ENCODE results near the gene CSNK2A2. TPM values are rescaled to one million over a fixed set of nuclear protein-coding genes. Genes with fewer than 3 reads are reported as not detected.

CSNK2A2 gene
- total and polyA plus RNA-seq, 2 of the 8 experiments (the other 6 are each of a cell fraction or from before 2014, with no cell fraction given), result 37.9 to 128 TPM

GRCh38 chr16:58148099-58148498 lies 49.8 kb downstream of the CSNK2A2 start:
- no peak overlapping the region for H3K9ac ChIP-seq (replicated peaks in 1 of 4; ENCODE audit: extremely low read depth in 1 of 4, low read depth in 3 of 4, low read length in 3 of 4)
- CTCF ChIA-PET (ENCODE audit: partially characterized antibody), result interaction anchor here (0.7 kb wide), 1 partner anchor 52 kb away, joined by 4 read pairs; no protein-coding TSS in a partner anchor
- H4K20me1 ChIP-seq (replicated peaks in 1 of 2; ENCODE audit: control insufficient read depth in 1 of 2, insufficient read depth in 2 of 2, low read length in 2 of 2), result no peaks in the 10 kb centered on the region
- no peak overlapping the region for H2BK5ac ChIP-seq (ENCODE audit: low read depth, low read length)
- no peak overlapping the region for H2BK120ac ChIP-seq (replicated peaks; ENCODE audit: low read depth, low read length)
- no peaks in the 10 kb centered on the region for H3K9me3 ChIP-seq (ENCODE audit: insufficient read depth in 2 of 2, low read depth in 1 of 2, low read length in 1 of 2)
- no peak overlapping the region for H3K14ac ChIP-seq (ENCODE audit: insufficient read length)
- no peak overlapping the region for H2BK12ac ChIP-seq (ENCODE audit: low read depth, low read length)
- POLR2A ChIA-PET (ENCODE audit: partially characterized antibody), result no interaction called here
- no peaks in the 10 kb centered on the region for H3K79me2 ChIP-seq (ENCODE audit: control insufficient read depth in 1 of 2, insufficient read depth in 2 of 2, low read length in 2 of 2)
- no peak overlapping the region for H4K8ac ChIP-seq (ENCODE audit: extremely low read depth, insufficient read depth, low read length)
- H3K4me3 ChIP-seq (ENCODE audit: extremely low read depth in 1 of 4, insufficient read depth in 2 of 4, low read depth in 3 of 4, low read length in 4 of 4), result no peak overlapping the region
- H3K4me1 ChIP-seq (replicated peaks in 1 of 4; ENCODE audit: control insufficient read depth in 3 of 4, insufficient read depth in 4 of 4, low read length in 3 of 4), result 0 out of 7 replicates have a peak, but pooled peaks cover 0 to 2% (median 0%) of the 10 kb centered on the region in 4 experiments
- DNase-seq (ENCODE audit: low read depth in 1 of 2, low spot score in 2 of 2) (no peak), FAIRE-seq (no peak)
- H3K23me2 ChIP-seq (ENCODE audit: low read depth, low read length), result no peaks in the 10 kb centered on the region; the same call in 1 of the 2 replicates
- 82% methylated on average over 2 of the region's 2 CpGs; no CpG with 5 or more reads in 1 of the 2 experiments for WGBS, 2 experiments (ENCODE audit: extremely low coverage in 1 of 2, insufficient coverage in 1 of 2, insufficient read length in 1 of 2, insufficient replicate concordance in 2 of 2, low coverage in 1 of 2, low lambda C conversion rate in 2 of 2, missing lambda C conversion rate in 1 of 2)
- H2BK20ac ChIP-seq (ENCODE audit: low read length), result no peak overlapping the region
- no peak overlapping the region for H2BK15ac ChIP-seq (ENCODE audit: low read length)
- no peaks in the 10 kb centered on the region for H3K27me3 ChIP-seq (replicated peaks in 1 of 4; ENCODE audit: control insufficient read depth in 3 of 4, extremely low read depth in 1 of 4, insufficient read depth in 3 of 4, low read length in 3 of 4)
- H3K27ac ChIP-seq (ENCODE audit: low read depth, low read length), result no peak overlapping the region
- H3K23ac ChIP-seq (ENCODE audit: insufficient read length), result no peak overlapping the region
- no peaks in the 10 kb centered on the region for H3K79me1 ChIP-seq (ENCODE audit: low read depth, low read length)
- no peak overlapping the region for H3K56ac ChIP-seq (replicated peaks; ENCODE audit: insufficient read length, low read depth, low read length)
- H4K5ac ChIP-seq (ENCODE audit: insufficient read length, low read depth, low read length), result no peak overlapping the region
- H2AFZ ChIP-seq (ENCODE audit: low read length), result peak overlapping the region; percentile 90
- H2AK5ac ChIP-seq (ENCODE audit: low read depth, low read length), result no peak overlapping the region
- no peak overlapping the region for H3K4ac ChIP-seq (replicated peaks; ENCODE audit: insufficient read length, low read depth, low read length)
- H3K4me2 ChIP-seq (ENCODE audit: insufficient read depth in 1 of 2, low read depth in 2 of 2, low read length in 2 of 2), result no peak overlapping the region
- H3K36me3 ChIP-seq (ENCODE audit: control insufficient read depth in 2 of 4, insufficient read depth in 4 of 4, low read length in 3 of 4), result no peaks in the 10 kb centered on the region
- no peak overlapping the region for H4K91ac ChIP-seq (replicated peaks; ENCODE audit: insufficient read length, low read length)
- no peak overlapping the region for H3K18ac ChIP-seq (ENCODE audit: extremely low read depth, low read length)
- TF ChIP-seq KDM1A (IDR thresholded peaks at IDR 0.05; ENCODE audit: borderline replicate concordance, low read length), result no peak
- TF ChIP-seq FOSL1 (IDR thresholded peaks at IDR 0.05; ENCODE audit: insufficient read depth, low read depth, low read length), result no peak
- no peak for TF ChIP-seq NANOG (IDR thresholded peaks at IDR 0.05; ENCODE audit: insufficient read depth, low read depth, low read length, poor library complexity, severe bottlenecking)
- no peak for TF ChIP-seq HDAC6 (IDR thresholded peaks at IDR 0.05; ENCODE audit: low read depth, low read length)
- TF ChIP-seq PHF8 (conservative IDR thresholded peaks at IDR 0.05; ENCODE audit: low read depth, low read length), result no peak
- TF ChIP-seq HDAC2 (IDR thresholded peaks at IDR 0.05; ENCODE audit: borderline replicate concordance in 1 of 2, low read depth in 2 of 2, low read length in 2 of 2), result no peak
- no peak for TF ChIP-seq RNF2 (IDR thresholded peaks at IDR 0.05; ENCODE audit: borderline replicate concordance, low read depth, low read length, missing control alignments, poor library complexity, severe bottlenecking)
- TF ChIP-seq CHD1 (IDR thresholded peaks at IDR 0.05; ENCODE audit: low read depth, low read length), result no peak
- no peak for TF ChIP-seq RAD21 (IDR thresholded peaks at IDR 0.05 in 1 of 2, conservative IDR thresholded peaks at IDR 0.05 in 1 of 2; ENCODE audit: low read depth in 2 of 2, low read length in 2 of 2)
- TF ChIP-seq KDM4A (IDR thresholded peaks at IDR 0.05; ENCODE audit: low read depth, low read length, severe bottlenecking), result no peak
- TF ChIP-seq SAP30 (IDR thresholded peaks at IDR 0.05; ENCODE audit: insufficient read depth, insufficient replicate concordance, low read length), result no peak

All from H1 (cell line).